22Rv1 (cell line): ENCODE measurements around the gene PODNL1.

Experiments used
- CTCF ChIP-seq: fragments of 450-650 bp; IDR thresholded peaks from 2 replicates; pipeline ENCODE4 v1.5.1; 2017; ENCODE audit warnings: mild to moderate bottlenecking
- ZFX ChIP-seq: fragments of 450-650 bp; IDR thresholded peaks from 2 replicates; pipeline ENCODE4 v1.6.1; 2017; ENCODE audit warnings: antibody characterized with exemption, borderline replicate concordance

- no peak for TF ChIP-seq CTCF
- TF ChIP-seq ZFX, result no peak
Observed at GRCh38 chr19:13951799-13952153, 13.6 kb upstream of the PODNL1 start.
